ENCODE results near the gene CECR2. TPM values are rescaled to one million over a fixed set of nuclear protein-coding genes. Genes with fewer than 3 reads are reported as not detected.
"Not testable (repeated sequence)": the region's sequence is repeated elsewhere in the genome, so short reads cannot be mapped to it uniquely, and the experiment has no call there.

The CECR2 gene
- total and polyA plus RNA-seq, 4 donors: 0.08 to 2.1 (median 0.37) TPM

- Histone ChIP-seq H3K4me1 (ENCODE audit: control insufficient read depth in 1 of 2, insufficient read depth in 2 of 2, low read length in 2 of 2) (no peaks in the 10 kb centered on the region), H3K27me3 (ENCODE audit: control insufficient read depth in 1 of 2, insufficient read depth in 2 of 2, low read length in 1 of 2) (no peaks in the 10 kb centered on the region), H3K36me3 (ENCODE audit: control insufficient read depth in 1 of 2, insufficient read depth in 2 of 2, low read length in 1 of 2) (no peaks in the 10 kb centered on the region), H3K9me3 (ENCODE audit: control insufficient read depth, low read length) (no peaks in the 10 kb centered on the region), H3K4me3 (ENCODE audit: low read length in 2 of 2) (no peak within 1 kb of the TSS), H3K27ac (ENCODE audit: low read depth in 1 of 2, low read length in 2 of 2) (no peak within 1 kb of the TSS)
- WGBS, 2 donors: 35 to 38% methylated on average over 17 of the region's 17 CpGs
- intact Hi-C loops (cut with DNase I): no loop called here
- DNase-seq (peak in 1 of 2 donors; percentile 67), ATAC-seq (ENCODE audit: low FRiP score) (peak; percentile 77)
Measured at GRCh38 chr22:17562906-17563870, 193.9 kb downstream of the CECR2 start, which contains the start of gene SLC25A18. Gene SLC25A18 (plus strand): TSS chr22:17563498. CDS start chr22:17579945, 16,447 bp downstream.

- intact Hi-C loops (cut with DNase I): no loop called here
- H3K27me3 ChIP-seq (ENCODE audit: control insufficient read depth in 1 of 2, insufficient read depth in 2 of 2, low read length in 1 of 2): no peaks in the 10 kb centered on the region
- H3K27ac ChIP-seq (ENCODE audit: low read depth in 1 of 2, low read length in 2 of 2): no peak overlapping the region
- ATAC-seq (ENCODE audit: low FRiP score): peak; percentile 61
- no peak overlapping the region for H3K4me3 ChIP-seq (ENCODE audit: low read length in 2 of 2)
- no peak for DNase-seq
- no peaks in the 10 kb centered on the region for H3K4me1 ChIP-seq (ENCODE audit: control insufficient read depth in 1 of 2, insufficient read depth in 2 of 2, low read length in 2 of 2)
- no peaks in the 10 kb centered on the region for H3K36me3 ChIP-seq (ENCODE audit: control insufficient read depth in 1 of 2, insufficient read depth in 2 of 2, low read length in 1 of 2)
- WGBS, 2 donors: 75% methylated on average over 11 of the region's 11 CpGs
- H3K9me3 ChIP-seq (ENCODE audit: control insufficient read depth, low read length): no peaks in the 10 kb centered on the region
Measured at GRCh38 chr22:17563936-17564391, 194.7 kb downstream of the CECR2 start.

DNA sequence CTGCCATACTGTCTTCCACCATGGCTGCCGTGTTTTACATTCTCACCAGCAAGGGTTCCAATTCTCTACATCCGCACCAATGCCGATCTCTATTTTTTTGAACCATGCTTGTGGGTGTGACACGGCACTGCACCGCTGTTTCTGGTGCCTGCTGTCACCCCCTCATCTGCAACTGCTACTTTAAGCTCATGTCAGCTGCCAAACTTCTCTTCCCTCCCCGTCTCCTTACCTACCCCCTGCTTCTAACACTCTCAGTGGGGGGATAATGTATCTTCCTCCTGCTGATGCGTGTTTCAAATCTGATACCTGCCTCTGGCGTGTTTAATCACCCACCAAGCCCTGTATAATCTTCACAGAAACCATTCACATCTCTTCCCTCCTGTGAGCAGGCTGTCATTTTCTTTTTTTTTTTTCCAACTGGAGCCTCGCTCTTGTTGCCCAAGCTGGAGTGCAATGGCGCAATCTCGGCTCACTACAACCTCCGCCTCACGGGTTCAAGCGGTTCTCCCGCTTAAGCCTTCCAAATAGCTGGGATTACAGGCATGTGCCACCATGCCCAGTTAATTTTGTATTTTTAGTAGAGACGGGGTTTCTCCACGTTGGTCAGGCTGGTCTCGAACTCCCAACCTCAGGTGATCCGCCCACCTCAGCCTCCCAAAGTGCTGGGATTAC is 196.9 kb downstream of the CECR2 start:
- 93 to 95% methylated on average over 19 of the region's 19 CpGs for WGBS, 2 donors
- ATAC-seq (ENCODE audit: low FRiP score); intact Hi-C loops (cut with DNase I); H3K9me3 ChIP-seq (ENCODE audit: control insufficient read depth, low read length); H3K27ac ChIP-seq (ENCODE audit: low read depth in 1 of 2, low read length in 2 of 2); H3K4me1 ChIP-seq (ENCODE audit: control insufficient read depth in 1 of 2, insufficient read depth in 2 of 2, low read length in 2 of 2); H3K36me3 ChIP-seq (ENCODE audit: control insufficient read depth in 1 of 2, insufficient read depth in 2 of 2, low read length in 1 of 2); H3K4me3 ChIP-seq (ENCODE audit: low read length in 2 of 2); DNase-seq; H3K27me3 ChIP-seq (ENCODE audit: control insufficient read depth in 1 of 2, insufficient read depth in 2 of 2, low read length in 1 of 2): not testable (repeated sequence)

DNA sequence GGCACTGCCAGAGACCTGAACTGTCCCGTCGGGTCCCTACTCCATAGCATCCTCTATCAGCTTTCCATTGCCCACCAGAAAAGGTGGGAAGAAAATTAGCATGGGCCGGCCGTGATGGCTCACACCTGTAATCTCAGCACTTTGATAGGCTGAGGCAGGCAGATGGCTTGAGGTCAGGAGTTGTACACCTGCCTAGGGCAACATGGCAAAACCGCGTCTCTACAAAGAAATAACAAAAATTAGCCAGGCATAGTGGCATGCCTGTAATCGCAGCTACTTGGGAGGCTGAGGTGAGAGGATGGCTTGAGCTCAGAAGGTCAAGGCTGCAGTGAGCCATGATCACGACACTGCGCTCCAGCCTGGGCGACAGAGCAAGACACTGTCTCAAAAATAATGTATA is 197.5 kb downstream of the CECR2 start:
- H3K4me3 ChIP-seq (ENCODE audit: low read length in 2 of 2): no peak overlapping the region
- no peak for ATAC-seq (ENCODE audit: low FRiP score)
- 68% methylated on average over 10 of the region's 10 CpGs for WGBS, 2 donors
- no peak overlapping the region for H3K27ac ChIP-seq (ENCODE audit: low read depth in 1 of 2, low read length in 2 of 2)
- intact Hi-C loops (cut with DNase I): no loop called here
- DNase-seq: no peak
- H3K4me1 ChIP-seq (ENCODE audit: control insufficient read depth in 1 of 2, insufficient read depth in 2 of 2, low read length in 2 of 2): no peaks in the 10 kb centered on the region
- no peaks in the 10 kb centered on the region for H3K27me3 ChIP-seq (ENCODE audit: control insufficient read depth in 1 of 2, insufficient read depth in 2 of 2, low read length in 1 of 2)
- no peaks in the 10 kb centered on the region for H3K36me3 ChIP-seq (ENCODE audit: control insufficient read depth in 1 of 2, insufficient read depth in 2 of 2, low read length in 1 of 2)
- H3K9me3 ChIP-seq (ENCODE audit: control insufficient read depth, low read length): no peaks in the 10 kb centered on the region

- Histone ChIP-seq H3K9me3 (ENCODE audit: control insufficient read depth, low read length) (no peaks in the 10 kb centered on the region), H3K4me3 (ENCODE audit: low read length in 2 of 2) (no peak overlapping the region), H3K4me1 (ENCODE audit: control insufficient read depth in 1 of 2, insufficient read depth in 2 of 2, low read length in 2 of 2) (no peaks in the 10 kb centered on the region), H3K27ac (ENCODE audit: low read depth in 1 of 2, low read length in 2 of 2) (no peak overlapping the region), H3K27me3 (ENCODE audit: control insufficient read depth in 1 of 2, insufficient read depth in 2 of 2, low read length in 1 of 2) (no peaks in the 10 kb centered on the region), H3K36me3 (ENCODE audit: control insufficient read depth in 1 of 2, insufficient read depth in 2 of 2, low read length in 1 of 2) (no peaks in the 10 kb centered on the region)
- intact Hi-C loops (cut with DNase I): no loop called here
- peak; percentile 24 for ATAC-seq (ENCODE audit: low FRiP score)
- WGBS, 2 donors: 32 to 38% methylated on average over 8 of the region's 8 CpGs
- DNase-seq: no peak
Measured at GRCh38 chr22:17569971-17570511, 200.8 kb downstream of the CECR2 start.

DNA sequence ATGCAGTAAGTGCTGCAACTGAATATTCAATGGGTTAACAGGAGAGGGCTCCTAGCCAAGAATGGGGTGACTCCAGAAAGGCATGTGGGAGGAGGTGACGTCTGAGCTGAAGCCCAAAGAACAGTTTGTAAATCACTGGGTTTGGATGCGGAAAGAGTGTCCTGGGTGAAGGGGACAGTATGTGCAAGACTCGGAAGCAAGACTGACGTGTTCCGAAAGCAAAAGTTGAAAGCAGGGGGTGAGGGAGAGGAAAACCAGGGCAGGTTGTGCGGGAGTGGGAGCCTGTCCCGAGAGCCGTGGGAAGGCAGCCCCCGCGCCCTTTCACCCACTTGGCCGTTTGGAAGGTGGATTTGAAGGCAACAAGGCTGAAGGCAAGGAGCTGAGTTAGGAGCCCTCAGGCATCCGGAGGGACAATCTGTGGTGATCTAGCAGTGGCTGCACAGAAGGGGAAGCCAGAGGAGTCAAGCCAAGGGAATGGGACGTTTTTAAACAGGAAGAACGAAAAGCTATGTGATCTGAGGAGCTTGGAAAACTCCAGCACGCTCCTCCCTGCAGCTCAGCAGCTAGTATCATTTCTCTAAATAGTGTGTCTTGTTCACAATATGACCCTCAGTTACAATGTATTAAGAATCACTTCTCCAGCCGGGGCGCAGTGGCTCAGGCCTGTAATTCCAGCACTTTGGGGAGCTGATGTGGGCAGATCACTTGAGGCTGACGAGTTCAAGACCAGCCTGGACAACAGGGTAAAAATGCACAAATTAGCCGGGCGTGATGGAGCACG is 201.8 kb downstream of the CECR2 start:
- Histone ChIP-seq H3K27me3 (ENCODE audit: control insufficient read depth in 1 of 2, insufficient read depth in 2 of 2, low read length in 1 of 2) (no peaks in the 10 kb centered on the region), H3K27ac (ENCODE audit: low read depth in 1 of 2, low read length in 2 of 2) (peak overlapping the region in 1 of 2 donors; percentile 77), H3K4me1 (ENCODE audit: control insufficient read depth in 1 of 2, insufficient read depth in 2 of 2, low read length in 2 of 2) (no peaks in the 10 kb centered on the region), H3K36me3 (ENCODE audit: control insufficient read depth in 1 of 2, insufficient read depth in 2 of 2, low read length in 1 of 2) (no peaks in the 10 kb centered on the region), H3K9me3 (ENCODE audit: control insufficient read depth, low read length) (no peaks in the 10 kb centered on the region), H3K4me3 (ENCODE audit: low read length in 2 of 2) (peak overlapping the region; percentile 14 to 43)
- DNase-seq: peak in 1 of 2 donors; percentile 86
- WGBS, 2 donors: 18 to 20% methylated on average over 21 of the region's 21 CpGs
- intact Hi-C loops (cut with DNase I): no loop called here
- peak; percentile 79 for ATAC-seq (ENCODE audit: low FRiP score)

- Histone ChIP-seq H3K27me3 (ENCODE audit: control insufficient read depth in 1 of 2, insufficient read depth in 2 of 2, low read length in 1 of 2) (no peaks in the 10 kb centered on the region), H3K4me1 (ENCODE audit: control insufficient read depth in 1 of 2, insufficient read depth in 2 of 2, low read length in 2 of 2) (no peaks in the 10 kb centered on the region), H3K27ac (ENCODE audit: low read depth in 1 of 2, low read length in 2 of 2) (no peak overlapping the region), H3K4me3 (ENCODE audit: low read length in 2 of 2) (no peak overlapping the region), H3K9me3 (ENCODE audit: control insufficient read depth, low read length) (no peaks in the 10 kb centered on the region), H3K36me3 (ENCODE audit: control insufficient read depth in 1 of 2, insufficient read depth in 2 of 2, low read length in 1 of 2) (no peaks in the 10 kb centered on the region)
- 88 to 91% methylated on average over 5 of the region's 5 CpGs for WGBS, 2 donors
- intact Hi-C loops (cut with DNase I): no loop called here
- no peak for DNase-seq
- ATAC-seq (ENCODE audit: low FRiP score): no peak
Measured at GRCh38 chr22:17575151-17575550, 205.9 kb downstream of the CECR2 start.

DNA sequence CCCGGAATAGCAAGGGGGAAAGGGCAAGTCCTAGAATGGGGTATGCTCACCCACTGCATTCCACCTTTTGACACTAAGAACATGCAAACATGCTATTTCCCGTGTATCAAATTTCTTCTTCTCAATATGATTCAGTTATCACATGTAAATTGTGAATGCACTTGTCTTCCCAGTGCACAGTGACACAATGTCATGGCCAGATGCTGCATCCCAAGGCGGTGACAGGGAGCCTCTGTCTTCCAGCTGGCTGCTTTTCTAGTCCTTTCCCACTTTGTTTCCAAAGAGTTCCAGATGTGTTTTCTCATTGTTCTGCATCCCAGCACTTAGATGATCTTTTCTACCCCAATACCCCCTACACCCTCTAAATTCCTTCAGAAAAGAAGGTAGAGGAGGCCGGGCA is 206.4 kb downstream of the CECR2 start:
- Histone ChIP-seq H3K9me3 (ENCODE audit: control insufficient read depth, low read length) (no peaks in the 10 kb centered on the region), H3K4me1 (ENCODE audit: control insufficient read depth in 1 of 2, insufficient read depth in 2 of 2, low read length in 2 of 2) (no peaks in the 10 kb centered on the region), H3K27me3 (ENCODE audit: control insufficient read depth in 1 of 2, insufficient read depth in 2 of 2, low read length in 1 of 2) (no peaks in the 10 kb centered on the region), H3K4me3 (ENCODE audit: low read length in 2 of 2) (no peak overlapping the region), H3K36me3 (ENCODE audit: control insufficient read depth in 1 of 2, insufficient read depth in 2 of 2, low read length in 1 of 2) (no peaks in the 10 kb centered on the region), H3K27ac (ENCODE audit: low read depth in 1 of 2, low read length in 2 of 2) (no peak overlapping the region)
- 87 to 93% methylated on average over 4 of the region's 4 CpGs for WGBS, 2 donors
- DNase-seq (no peak), ATAC-seq (ENCODE audit: low FRiP score) (no peak)
- intact Hi-C loops (cut with DNase I): no loop called here
